Uterus (tissue), 2 donors: ENCODE results near the gene PDCD1LG2.

Experiments
- CTCF ChIP-seq, 4 experiments: fragments of 200-600 bp in 2 of 4; fragments of 450-650 bp in 2 of 4; sonication (generic) in 2 of 4; IDR thresholded peaks; one replicate each; pipeline ENCODE4 v1.5.1; 2016 to 2019; ENCODE audit warnings: antibody characterized with exemption in 4 of 4, mild to moderate bottlenecking in 2 of 4, moderate library complexity in 1 of 4
- POLR2A ChIP-seq, 2 donors: fragments of 450-650 bp; IDR thresholded peaks; one replicate each; pipeline ENCODE4 v1.6.1; 2016; ENCODE audit warnings: antibody characterized with exemption in 2 of 2, mild to moderate bottlenecking in 1 of 2, moderate library complexity in 1 of 2

DNA sequence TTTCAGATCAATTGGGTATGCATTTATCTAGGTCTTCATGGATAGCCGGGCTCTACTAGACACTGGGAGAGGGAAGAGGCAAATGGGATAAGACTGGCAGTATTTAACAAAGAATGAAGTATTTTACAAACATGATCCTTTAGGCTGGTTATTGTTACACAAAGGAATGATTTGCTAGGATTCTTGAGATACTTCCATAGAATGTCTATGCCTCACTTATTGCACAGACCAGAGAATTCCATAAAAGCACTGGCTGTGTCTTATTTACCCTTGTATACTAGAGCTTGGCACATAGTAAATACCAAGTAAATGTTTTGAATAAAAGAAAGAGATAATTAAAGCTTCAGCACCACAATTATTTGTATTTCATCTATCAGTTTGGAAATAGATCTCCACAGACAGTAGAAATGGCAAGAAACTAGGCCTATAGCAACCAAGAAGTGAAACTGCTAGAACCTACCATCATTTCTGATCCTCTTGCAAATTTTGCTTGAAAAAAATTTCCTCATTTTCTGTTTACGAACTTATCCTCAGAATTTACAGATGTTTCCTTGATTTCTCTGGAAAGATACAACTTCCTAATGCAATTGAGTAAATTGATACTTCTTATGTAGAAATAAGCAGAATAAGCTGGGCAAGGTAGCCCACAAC lies 3.8 kb downstream of the PDCD1LG2 start:
- TF ChIP-seq CTCF (IDR thresholded peaks at IDR 0.05) (no peak), POLR2A (IDR thresholded peaks at IDR 0.05) (no peak)
